ENCODE results near the gene FAM83D.
A peak's percentile ranks its signal among the peaks of the same experiment; 100 is the strongest.
"Not testable (repeated sequence)": the region's sequence is repeated elsewhere in the genome, so short reads cannot be mapped to it uniquely, and the experiment has no call there.

Gene FAM83D

DNA sequence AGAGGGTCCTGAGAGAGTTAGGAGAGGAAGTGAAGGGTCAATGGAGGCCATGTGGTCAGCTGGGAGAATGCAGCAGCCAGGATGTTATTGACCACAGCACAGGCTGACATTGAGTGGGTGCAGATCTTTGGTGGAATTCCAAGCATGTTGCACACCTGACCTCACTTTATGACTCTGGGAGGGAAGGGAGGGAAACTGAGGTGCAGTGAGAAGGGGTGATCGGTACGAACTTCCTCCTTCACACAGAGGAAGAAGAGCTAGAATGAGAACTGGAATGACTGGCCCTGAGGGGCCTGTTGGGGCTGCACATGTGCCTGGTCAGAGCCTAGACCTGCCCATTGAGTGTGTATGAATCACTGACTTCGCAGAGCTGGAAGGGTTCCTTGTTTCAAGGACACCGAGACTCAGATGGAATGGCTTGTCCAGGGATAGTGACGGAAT, 9.8 kb downstream of the FAM83D start:
- DNase-seq, result no peak

DNA sequence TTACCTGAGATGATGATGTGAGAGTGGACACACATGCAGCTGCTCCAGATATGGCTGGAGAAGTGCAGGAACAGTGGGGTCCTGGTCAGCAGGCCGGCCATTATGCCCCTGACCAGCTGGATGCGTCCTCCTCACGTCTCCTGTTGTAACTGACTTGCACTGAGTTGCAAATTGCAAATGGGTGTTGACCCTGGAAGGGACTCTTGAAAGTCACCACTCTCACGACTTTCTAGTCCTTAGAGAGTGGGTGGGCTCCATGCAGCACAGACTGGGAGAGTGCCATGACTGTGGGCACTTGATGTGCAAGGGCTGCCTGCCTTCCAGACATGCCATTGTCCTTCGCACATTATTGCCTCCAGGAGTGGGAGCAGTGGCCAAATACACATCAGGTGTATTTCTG, 10.8 kb downstream of the FAM83D start:
- DNase-seq, result no peak

DNA sequence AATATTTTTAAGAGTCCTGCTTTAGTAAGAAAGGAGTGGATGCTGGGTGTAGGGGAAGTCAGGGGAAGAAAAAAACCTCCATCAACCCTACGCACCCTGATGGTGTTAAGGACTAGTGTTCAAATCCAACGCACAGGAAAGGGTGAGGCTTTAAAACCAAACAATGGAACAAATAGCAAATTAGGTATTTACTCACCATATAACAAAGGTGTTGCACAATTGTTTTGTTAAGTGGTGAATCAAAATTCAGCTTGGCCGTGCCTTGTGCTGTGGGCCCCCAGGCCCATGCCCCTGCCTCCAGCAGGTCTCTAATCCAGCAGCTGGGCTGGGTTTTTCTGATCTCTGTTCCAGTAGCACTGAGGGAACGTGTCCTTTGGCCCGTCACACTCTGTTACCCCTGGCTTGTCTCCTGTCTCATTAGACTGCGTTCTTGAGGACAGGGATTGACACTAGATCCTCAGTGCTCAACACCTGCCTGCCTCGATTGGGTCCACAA, 11.8 kb downstream of the FAM83D start:
- no peak for DNase-seq

DNA sequence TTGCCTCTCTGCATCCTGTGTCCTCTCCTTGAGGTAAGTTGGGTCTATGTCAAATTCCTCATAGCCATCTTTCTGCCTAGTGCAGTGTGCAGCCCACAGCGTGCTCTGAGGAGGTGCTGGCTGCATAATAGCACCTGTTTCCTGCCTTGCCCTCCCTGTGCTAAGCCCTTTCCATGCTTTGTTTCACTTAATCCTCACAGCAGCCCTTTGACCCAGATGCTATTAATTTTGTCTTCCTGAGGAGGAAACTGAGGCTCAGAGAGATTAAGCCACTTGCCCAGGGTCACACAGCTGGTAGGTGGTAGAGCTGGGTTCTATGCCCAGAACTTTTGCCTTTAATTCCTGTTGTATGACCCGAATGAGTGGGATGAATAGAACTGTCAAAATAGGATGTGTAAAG, 13.5 kb downstream of the FAM83D start:
- no peak for DNase-seq

DNA sequence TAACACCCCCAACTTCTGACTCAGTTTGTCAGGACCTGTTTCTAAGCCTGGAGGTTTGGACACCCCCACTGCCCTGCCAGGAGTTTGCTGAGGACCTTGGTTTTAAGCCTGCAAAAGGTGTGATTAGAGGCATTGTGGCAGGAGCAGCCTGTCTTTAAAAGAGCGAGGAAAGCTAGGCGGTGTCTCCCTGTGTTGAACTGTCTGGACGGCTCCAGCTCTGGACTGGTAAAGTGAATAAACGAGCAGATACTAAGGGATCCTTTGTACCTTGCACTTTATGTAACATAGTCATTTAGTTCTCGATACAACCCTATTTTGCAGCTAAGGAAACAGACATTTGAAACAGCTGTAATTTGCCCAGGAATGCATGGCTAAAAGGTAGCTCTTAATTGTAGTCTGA, 14.4 kb downstream of the FAM83D start:
- DNase-seq, result no peak

DNA sequence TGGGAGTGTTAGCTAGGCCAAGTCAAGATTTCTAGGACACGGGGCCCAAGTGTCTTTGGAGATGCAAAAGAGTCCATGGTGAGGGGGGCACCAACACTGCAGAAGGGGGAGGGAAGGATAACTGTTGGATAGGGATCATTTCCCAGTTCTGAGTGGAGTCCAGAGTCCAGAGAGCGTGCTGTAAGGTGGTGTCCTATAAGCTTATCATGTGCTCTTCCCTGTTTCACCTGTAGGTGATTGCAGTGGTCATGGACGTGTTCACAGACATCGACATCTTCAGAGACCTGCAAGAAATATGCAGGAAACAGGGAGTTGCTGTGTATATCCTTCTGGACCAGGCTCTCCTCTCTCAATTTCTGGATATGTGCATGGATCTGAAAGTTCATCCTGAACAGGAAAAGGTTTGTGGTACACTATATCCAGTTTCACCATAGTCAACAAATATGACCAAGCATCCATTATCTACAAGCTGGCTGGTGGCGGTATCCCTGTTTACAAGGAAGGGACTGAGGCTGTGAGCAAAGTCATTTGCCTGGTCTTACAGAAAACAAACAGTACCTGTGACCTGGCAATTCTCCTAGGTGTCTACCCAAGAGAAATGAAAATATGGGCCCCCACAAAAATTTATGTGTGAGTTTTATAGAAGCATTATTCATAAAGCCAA, 15.6 kb downstream of the FAM83D start:
- DNase-seq, result no peak

DNA sequence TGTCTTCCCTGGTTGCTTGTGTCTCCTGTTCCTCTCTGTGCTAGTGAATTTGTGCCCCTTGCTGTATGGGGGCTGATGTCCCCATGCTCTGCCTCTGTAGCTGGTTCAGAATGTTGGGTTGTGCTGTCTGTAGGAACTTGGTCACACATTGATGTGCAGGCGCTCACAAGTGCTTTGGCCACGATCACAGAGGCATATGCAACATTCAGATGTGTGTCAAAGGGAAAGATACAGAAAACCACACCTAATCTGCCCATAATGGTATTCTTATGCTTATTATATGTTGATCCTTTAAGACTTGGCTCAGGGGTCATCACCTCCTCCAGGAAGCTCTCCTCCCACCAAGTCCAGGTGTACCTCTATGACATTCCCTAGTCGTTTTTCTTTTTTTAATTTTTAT, 18.8 kb downstream of the FAM83D start:
- DNase-seq, result no peak

DNA sequence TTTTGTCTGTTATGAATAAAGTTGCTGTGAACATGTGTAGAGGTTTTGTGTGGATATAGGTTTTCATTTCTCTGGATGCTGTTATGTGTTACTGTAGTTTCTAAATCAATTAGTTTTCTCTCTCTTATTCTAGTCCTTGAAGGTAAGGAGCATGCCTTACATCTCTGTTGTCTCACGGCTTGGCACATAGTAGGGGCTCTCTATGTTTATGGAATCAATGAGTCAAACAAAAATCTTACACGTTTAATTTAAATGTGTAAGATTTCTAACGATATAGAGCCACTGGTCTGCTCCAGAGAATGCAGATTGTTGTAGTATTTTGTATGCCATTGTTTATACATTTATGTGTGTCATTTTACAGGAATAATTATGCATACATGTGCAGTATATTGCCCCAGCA, 20.6 kb downstream of the FAM83D start:
- DNase-seq, result no peak

DNA sequence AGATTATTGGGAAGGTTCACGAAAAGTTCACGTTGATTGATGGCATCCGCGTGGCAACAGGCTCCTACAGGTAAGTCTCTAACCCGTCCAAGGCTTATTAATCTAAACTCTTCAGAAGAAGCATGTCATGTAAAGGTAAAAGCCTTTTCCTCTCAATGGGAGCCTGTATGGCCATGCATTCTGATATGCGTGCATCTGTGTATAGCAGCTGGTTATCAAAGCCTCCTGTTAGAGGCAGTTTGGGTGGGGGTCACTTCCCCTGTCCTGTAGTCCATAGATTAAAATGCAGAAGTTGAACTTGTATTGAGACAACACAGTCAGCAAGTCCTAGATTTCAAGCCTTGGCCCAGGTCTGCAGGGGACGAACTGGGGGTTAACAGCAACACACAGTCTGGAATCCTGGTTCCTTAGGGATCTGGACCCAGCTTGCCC, 21.7 kb downstream of the FAM83D start:
- no peak for DNase-seq

DNA sequence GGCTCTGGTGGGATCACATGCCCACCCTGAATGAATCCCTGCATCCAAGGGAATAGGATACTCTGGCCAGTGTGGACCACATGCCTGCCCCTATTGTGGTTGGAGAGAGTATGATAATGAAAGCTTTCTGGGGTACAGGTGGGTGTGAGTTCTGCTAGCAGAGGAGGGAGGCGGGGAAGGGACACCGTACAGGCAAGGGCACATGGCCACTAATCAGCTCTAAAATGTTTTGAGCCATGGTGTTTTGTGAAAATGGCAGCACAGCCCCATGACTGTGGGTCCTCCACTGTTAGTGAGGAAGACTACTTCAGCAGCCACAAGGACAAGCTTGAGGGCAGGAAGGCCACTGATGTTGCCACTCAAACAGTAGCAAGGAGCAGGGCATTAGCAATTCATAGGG, 24.0 kb downstream of the FAM83D start:
- DNase-seq, result no peak

DNA sequence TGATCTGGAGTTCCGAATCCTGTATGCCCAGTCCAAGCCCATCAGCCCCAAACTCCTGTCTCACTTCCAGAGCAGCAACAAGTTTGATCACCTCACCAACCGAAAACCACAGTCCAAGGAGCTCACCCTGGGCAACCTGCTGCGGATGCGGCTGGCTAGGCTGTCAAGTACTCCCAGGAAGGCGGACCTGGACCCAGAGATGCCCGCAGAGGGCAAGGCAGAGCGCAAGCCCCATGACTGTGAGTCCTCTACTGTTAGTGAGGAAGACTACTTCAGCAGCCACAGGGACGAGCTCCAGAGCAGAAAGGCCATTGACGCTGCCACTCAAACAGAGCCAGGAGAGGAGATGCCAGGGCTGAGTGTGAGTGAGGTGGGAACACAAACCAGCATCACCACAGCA, 25.4 kb downstream of the FAM83D start:
- no peak for DNase-seq

DNA sequence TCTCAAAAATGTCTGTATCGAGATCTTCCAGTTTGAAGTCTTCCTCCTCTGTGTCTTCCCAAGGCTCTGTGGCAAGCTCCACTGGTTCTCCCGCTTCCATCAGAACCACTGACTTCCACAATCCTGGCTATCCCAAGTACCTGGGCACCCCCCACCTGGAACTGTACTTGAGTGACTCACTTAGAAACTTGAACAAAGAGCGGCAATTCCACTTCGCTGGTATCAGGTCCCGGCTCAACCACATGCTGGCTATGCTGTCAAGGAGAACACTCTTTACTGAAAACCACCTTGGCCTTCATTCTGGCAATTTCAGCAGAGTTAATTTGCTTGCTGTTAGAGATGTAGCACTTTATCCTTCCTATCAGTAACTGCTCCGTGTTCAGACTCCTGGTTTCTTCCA, 25.9 kb downstream of the FAM83D start:
- no peak for DNase-seq

DNA sequence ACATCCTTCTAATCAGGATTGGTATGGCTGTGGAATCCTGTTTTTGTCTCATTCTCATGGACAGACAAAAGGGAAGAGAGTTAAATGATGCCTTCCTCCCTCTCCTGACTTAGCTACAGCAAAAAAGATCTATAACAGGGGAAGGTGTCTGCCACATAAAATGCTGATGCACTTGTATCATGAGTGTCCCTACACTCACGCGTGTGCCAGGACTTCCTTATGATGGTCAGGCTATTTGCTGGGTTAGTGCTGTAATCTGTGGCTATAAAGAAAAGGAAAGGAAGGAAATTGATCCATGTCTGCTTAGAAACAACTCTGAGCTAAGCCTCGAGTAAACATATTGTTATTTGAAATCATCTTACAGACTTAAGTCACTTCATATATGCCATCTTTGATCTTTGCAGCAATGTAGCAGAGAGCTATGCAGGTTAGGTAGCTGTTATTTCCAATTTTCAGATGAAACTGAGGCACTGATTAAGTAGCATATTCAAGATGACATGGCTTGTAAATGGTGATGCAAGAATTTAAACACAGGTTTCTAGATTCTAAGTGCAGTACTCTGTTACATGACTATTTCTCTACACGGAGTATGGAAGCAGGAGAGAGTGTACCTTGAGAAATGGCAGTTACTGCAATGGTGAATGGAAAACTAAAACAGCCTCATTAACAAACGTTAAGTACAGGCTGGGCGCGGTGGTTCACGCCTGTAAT, 27.6 kb downstream of the FAM83D start:
- no peak for DNase-seq

DNA sequence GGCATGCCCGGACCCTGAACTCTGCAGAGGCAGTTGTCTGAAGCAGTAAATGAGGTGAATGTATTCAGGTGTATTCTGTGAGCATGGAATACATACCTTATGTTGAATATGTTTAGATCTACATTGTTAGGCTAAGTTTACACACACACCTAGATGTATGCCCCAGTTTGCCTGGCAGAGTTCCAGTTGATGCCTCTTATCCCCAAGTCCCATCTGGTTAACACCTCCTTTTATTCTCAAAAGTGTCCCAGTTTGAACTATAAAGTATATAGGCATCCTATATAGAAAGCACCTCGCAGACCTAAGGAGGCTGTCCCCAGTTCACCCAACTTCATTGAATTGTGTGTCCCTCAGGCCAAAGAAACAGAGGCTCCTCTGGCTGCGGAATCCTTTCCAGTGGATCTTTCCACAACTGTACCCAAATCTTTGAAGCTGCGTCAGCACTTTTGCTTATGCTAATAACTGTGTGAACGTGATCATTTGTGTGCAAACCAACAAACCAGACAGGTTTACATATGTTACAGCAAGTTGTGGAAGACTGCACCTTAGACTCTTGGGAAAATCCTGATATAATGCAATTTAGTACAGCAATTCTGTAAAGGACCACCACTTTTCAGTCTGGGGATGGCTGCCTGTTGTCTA, 31.1 kb downstream of the FAM83D start:
- DNase-seq, result no peak

DNA sequence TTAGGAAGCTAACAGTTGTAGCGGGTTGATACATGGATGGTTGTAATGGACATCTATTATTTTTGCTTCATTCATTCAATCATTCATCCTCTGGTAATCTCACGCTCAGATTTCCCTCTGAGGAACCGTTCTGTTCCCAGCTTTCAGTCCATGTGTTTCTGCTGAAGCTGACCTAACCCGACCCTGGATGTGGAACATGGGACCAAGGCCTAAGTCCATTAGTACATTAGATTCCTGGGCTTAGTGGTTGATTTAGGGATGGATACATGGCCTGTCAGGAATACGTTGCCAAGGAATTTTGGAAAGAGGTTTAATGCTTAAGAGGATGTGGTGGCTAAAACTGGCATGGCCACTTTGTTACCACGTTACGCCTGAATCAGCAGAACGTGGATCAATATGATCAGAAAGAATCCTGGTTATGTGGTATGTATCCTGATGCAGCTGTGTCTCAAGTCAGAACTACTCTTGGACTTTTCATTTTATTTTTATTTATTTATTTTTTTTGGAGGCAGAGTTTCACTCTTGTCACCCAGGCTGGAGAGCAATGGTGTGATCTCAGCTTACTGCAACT, 31.8 kb downstream of the FAM83D start:
- no peak for DNase-seq

DNA sequence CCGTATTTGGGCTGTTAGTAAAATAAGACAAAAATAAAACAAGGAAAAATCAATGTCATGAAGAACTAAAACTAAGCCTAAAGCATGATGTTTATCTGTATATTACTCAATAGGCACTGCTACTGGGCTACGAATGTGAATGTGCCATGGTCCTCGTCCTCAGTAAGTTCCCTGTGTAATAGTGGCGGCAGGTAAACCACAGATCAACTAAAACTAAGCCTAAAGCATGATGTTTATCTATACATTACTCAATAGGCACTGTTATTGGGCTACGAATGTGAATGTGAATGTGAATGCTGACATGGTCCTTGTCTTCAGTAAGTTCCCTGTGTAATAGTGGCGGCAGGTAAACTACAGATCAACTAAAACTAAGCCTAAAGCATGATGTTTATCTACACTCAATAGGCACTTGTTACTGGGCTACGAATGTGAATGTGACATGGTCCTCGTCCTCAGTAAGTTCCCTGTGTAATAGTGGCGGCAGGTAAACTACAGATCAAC, 34.0 kb downstream of the FAM83D start:
- DNase-seq, result not testable (repeated sequence)

DNA sequence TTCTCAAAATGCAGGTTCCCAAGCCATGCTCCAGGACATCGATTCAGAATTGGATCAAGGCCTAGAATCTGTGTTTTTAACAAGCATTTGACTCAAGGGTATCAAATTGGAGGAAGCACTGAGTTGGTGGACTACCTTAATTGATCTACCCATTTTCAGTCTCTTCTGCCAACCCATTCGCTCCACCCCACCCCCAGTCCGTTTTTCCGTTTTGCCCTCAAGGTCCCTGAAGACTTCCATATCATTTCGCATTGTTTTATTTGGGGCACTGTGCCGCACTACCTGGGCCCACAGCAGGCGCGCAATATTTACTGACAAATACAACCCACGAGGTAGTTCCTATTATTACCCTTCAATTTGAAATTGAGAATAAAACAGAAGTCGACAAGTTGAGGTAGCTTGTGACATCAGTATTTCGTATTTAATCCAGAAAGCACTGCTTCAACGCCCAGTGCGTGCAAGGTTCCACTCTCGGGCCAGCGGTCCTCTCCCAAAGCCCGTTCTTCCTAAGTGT, 35.4 kb downstream of the FAM83D start:
- no peak for DNase-seq

DNA sequence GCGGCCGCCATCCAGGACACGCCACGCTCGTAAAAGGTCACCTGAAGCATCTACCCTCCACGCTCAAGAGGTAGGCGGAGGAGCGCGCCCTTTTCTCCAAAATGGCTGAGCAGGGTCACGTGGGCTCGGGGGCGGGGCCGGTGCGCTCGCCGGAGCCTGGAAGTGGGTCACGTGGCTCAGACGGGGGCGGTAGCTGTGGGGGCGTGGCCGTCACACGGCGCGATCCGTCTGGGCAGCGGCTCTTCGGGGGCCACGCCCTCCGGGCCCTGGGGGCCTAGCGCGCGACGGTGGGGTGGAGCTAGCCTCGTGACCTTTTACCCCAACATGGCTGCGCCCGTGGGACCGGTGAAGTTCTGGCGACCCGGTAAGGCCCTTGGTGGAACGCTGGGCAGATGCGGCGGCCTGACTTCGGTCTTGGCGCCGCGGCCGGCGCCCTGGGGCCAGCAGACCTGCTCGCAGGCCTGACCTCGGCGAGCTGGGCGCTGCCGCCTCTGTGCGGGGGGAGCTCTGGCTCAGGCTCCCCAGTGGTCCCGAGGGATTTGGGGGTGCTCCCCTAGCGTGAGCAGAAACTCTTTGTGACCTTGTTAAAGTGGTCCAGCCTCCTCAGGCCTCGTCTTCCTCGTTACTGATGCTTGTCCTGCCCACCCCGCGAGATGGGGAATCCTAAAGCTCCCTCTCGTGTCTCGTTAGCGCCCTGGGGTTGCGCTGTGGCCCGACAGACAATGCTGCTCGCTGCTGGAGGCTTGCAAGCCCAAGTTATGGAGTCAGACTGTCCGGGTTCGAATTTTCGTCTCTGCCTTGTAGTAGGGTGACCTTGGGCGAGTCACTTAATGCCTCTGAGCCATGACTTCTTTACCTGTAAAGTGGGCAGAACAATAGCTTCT, 36.1 kb downstream of the FAM83D start, which contains the start of gene DHX35:
Gene DHX35 (plus strand): TSS at position 301 of the 884 bp plus-strand sequence. CDS start 24 bp downstream, at position 325.
- DNase-seq, result peak; percentile 98 to 99

DNA sequence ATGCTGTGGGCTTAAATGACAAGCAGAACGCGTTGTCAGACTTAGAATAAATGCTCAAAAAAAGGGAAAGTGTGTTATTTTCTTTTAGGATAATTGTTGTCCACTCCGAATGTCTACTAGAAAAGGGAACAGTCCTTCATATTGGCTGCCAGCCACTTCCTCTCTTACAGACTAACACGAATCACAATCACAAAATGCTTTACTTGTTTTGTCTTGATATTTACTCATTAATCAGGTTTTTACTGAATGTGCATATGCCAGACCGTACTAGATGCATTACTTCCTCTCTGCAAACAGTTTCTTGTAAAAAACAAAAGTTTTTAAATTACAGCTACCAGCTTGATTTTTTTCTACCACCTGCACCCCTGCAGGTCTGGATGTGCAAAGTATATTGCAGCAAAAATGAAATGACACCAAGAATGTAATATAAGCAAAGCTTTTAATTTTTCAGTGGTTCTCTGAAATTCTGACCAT, 36.7 kb downstream of the FAM83D start:
- no peak for DNase-seq

DNA sequence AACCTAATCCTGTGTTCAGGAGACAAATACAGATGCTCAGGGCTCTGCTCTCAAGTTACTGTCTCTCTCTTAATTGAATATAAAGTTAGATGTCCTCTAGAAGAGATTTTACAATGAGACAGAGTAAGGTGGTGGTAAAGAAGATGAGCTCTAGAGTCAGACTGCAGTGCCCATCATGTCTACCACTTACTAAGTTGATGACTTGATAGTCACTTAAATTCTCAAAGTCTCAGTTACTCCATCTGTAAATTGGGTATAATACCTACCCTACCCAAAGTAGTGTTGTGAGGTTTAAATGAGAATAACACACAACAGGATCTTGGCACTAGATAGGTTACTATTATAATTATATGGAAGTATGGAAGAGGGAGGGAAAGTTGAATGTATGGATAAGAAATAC, 37.5 kb downstream of the FAM83D start:
- no peak for DNase-seq

DNA sequence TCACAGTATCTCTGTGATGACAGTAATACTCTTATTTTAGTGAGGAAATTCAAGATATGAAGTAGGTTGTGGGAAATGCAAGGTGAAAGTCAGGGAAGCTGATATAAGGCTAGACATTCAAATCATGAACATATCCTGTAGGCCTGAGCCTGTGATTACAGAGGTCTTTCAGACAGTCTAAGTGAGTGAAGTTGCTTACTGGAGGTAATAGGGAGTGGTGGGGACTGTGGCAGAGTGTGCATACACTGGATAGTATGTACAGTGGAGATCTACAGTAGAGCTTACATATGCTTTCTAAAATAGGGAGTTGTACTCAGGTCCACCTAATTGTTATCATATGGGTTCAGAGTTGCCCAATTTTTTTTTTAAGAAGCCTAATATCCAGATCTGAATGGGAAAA, 39.0 kb downstream of the FAM83D start:
- no peak for DNase-seq

DNA sequence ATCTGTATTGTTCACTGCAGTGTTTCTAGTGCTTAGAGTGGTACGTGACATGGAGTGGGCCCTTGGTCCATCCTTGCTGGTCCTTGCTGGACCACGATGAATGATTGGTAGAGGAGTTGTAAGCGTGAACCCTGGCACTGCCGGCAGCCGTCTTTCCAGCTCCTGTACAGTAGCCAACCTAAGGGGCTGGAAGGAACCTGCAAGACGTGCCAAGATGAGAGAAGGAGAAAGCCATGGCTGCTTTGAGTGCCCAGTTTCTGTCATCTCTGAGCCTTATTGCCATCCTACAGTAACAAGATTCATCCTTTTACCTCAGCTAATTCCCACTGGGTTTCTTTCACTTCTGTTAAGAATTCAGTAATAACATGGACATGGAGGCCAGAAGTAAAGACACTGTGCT, 41.9 kb downstream of the FAM83D start:
- DNase-seq, result no peak
